GM12872 (cell line): ENCODE results near the gene GRIK3.

ENCODE experiments used
- TF ChIP-seq, protein P1 (sequence below): IDR thresholded peaks from 3 replicates; pipeline ENCODE4 v1.5.1; 2011; ENCODE audit warnings: low read depth, mild to moderate bottlenecking, low read length, moderate library complexity; ENCODE audit not compliant: insufficient read depth

The GRIK3 gene

GRCh38 chr1:37031429-37031828 is 2.9 kb downstream of the GRIK3 start:
- TF ChIP-seq, protein P1, sequence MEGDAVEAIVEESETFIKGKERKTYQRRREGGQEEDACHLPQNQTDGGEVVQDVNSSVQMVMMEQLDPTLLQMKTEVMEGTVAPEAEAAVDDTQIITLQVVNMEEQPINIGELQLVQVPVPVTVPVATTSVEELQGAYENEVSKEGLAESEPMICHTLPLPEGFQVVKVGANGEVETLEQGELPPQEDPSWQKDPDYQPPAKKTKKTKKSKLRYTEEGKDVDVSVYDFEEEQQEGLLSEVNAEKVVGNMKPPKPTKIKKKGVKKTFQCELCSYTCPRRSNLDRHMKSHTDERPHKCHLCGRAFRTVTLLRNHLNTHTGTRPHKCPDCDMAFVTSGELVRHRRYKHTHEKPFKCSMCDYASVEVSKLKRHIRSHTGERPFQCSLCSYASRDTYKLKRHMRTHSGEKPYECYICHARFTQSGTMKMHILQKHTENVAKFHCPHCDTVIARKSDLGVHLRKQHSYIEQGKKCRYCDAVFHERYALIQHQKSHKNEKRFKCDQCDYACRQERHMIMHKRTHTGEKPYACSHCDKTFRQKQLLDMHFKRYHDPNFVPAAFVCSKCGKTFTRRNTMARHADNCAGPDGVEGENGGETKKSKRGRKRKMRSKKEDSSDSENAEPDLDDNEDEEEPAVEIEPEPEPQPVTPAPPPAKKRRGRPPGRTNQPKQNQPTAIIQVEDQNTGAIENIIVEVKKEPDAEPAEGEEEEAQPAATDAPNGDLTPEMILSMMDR: no peak

DNA sequence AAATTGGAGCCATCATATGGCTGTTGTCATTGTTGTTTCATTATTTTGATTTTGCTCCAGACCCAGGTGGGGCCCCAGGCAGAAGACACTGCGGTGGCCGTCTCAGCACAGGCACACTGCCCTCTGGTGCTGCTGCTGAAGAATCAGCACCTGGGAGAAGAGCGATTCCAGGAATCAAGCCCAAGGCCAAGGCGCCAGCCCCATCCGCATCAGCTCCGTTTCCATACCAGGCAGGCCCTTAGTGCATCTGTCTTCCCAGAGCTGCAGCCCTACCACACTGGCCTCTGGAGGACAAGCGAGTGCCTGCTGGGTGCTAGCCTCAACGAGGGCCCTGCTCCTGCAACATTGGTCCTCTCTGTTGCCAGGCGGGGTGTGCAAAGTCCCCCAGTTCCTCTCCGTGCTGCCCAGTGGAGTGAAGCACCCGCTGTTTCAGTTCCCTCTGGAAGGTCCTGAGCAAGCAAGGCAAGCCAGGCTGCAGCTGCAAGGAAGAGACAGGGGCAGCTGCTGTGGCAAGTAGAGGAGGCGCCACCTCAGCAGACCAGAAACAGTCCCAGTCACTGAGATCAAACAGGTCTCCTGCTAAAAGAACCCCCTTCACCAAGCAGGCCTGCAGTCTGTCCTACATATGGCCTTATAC is 5.2 kb downstream of the GRIK3 start:
- TF ChIP-seq, protein P1: 0 out of 3 replicates have a peak, but pooled peaks have one; percentile 12

DNA sequence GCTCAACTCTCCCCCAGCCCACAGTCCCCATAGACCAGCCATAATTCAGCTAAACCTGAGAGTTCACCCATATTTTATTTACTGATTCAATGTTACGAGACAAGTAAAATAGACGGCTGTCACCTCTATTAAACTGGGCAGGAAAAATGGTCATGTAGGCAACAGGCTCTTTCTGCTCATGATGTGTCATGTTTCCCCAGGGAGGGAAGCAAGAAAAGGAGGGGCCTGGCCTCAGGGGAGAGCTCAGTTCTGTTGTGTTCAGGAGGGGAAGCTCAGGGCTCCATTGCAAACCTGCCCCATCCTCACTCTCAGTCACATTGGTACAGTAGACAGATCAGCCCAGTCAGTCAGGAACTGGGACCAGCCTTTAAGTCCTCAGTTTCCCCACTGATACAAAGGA is 12.8 kb downstream of the GRIK3 start:
- TF ChIP-seq, protein P1: no peak

- TF ChIP-seq, protein P1: 0 out of 3 replicates have a peak, but pooled peaks have one; percentile 13
Measured at GRCh38 chr1:37020653-37021277, 13.6 kb downstream of the GRIK3 start.

GRCh38 chr1:37018510-37018909 is 15.8 kb downstream of the GRIK3 start:
- TF ChIP-seq, protein P1: no peak

DNA sequence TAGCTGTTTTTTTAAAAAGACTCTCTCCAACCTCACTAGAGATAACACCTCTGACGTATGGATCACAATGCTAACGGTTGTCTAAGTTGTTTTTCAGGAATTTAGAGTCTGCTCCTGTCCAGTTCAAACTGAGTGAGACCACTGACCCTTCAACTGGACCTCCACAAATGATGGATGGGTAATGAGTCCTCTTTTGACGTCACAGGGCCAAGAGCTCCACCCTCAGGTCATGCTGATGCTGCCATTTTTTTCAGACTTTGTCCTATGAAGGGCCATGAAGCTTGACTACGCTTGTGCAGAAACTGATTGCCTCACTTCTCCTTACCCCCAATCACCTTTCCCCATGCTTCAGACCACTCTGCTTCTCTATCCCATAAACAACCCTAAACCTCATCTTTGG is 16.6 kb downstream of the GRIK3 start:
- TF ChIP-seq, protein P1: no peak

DNA sequence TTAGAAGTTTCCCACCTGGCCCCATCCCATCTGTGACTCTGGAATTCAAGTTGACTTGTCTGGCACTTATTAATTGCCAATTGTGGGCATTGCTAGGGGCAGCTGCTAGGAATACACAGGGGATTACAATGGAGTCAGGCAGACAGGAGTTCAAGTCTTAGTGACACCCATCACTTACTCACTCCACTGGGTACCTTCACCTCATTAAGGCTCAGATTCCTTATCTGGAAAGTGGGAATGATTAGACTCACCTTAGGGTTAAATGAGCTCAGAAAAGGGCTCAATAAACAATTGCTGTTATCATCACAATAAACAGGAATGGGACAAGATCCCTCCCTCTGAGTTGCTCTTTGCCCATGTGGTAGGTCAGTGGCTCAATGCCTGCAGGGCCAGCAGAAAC is 18.2 kb downstream of the GRIK3 start:
- TF ChIP-seq, protein P1: no peak
